NCI-H2227 treated with DMSO at 0.1 percent for 48 hours (cell line): Measurements from ENCODE around the gene CABYR.

ENCODE experiments used
- DNase-seq: peaks from one replicate; lab custom pipeline; 2025; lab: John Stamatoyannopoulos, UW

Gene CABYR, protein sequence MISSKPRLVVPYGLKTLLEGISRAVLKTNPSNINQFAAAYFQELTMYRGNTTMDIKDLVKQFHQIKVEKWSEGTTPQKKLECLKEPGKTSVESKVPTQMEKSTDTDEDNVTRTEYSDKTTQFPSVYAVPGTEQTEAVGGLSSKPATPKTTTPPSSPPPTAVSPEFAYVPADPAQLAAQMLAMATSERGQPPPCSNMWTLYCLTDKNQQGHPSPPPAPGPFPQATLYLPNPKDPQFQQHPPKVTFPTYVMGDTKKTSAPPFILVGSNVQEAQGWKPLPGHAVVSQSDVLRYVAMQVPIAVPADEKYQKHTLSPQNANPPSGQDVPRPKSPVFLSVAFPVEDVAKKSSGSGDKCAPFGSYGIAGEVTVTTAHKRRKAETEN

GRCh38 chr18:24138789-24139616 is at the start of gene CABYR:
Gene CABYR (plus strand): TSS chr18:24139062. CDS start chr18:24143115, 4,053 bp downstream.
- peak; percentile 87 for DNase-seq

DNA sequence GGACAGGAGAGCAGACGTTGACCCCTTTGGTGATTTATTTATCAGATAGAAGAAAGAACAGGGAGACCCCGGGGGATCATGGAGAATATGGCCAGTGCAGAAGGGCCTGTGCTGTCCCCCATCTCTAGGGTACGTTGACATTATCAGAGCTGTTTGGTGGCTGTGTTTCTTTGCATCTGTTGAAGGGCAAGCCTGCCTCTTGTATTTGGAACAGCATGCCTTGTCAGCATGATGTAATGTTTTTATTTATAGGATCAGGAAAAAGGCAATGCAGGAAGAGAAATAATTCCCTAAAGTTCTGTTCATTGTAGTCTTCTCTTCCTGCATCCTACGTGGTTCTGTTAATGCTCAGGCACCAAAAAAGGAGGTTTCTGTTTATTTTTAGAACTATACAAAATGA is 49.8 kb upstream of the CABYR start:
- peak; percentile 47 for DNase-seq

GRCh38 chr18:24089515-24090337 is 49.1 kb upstream of the CABYR start:
- peak; percentile 54 for DNase-seq

- DNase-seq = no peak
Observed at GRCh38 chr18:24090876-24091275, 48.0 kb upstream of the CABYR start.

DNA sequence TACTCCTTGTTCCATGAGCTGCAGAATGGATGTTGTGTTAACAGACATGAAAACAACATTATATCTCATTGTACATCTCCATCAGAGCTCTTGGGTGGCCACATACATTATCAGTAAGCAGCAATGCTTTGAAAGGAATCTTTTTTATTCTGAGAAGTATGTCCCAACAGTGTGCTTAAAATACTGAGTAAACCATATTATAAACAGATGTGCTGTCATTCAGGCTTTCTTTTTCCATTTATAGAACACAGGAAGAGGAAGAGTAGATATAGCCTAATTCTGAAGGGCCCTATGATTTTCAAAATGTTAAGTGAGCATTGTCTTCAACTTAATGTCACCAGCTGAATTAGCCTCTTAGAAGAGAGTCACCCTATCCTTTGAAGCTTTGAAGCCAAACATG is 44.3 kb upstream of the CABYR start:
- DNase-seq = no peak

- DNase-seq = no peak
Observed at GRCh38 chr18:24095976-24096375, 42.9 kb upstream of the CABYR start.

DNA sequence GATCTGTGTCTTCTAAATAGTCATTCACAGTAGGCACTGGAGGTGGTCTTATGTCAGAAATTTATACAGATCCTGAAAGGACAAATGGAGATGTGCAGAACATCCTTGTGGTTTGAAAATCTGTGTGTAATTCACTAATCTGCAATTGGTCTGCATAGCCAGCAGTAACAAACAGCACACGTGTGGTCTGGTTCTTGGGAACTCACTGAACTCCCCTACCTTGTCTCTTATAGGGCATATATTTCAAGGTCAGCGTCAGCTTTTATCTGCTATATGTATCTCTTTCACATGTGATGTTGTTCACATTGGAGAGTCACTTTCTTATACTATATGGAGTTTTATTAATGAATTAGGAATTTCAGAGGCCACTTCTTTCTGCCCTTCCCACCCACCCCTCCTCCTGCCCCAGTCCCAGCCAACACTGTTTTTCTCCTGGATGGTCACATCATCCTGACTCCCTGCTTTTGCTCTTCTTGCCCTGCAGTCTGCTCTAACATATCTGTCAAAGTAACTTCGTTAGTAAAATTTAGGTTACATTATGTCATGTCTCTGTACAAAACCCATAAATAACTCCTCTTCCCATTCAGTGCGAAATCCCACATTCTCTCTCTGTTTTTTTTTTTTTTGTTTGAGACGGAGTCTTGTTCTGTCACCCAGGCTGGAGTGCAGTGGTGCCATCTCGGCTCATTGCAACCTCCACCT is 35.4 kb upstream of the CABYR start:
- DNase-seq = peak; percentile 6

DNA sequence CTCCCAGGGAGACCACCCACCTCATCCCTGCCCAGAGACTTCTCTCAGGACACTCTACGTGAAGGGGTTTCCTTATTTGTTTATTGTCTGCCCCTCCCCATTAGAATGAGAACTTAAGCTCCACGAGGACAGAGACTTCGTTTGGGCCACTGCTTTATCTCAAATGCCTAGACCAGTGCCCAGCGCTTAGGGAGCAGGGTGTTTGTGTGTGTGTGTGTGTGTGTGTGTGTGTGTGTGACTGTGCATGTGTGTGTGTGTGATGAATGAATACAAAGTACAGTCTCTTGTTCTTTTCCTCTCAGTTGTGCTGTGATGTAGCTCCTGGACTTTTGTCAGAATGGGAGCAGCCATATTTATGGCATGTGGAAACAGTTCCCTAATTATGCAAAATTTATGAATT is 34.4 kb upstream of the CABYR start:
- DNase-seq = no peak

DNA sequence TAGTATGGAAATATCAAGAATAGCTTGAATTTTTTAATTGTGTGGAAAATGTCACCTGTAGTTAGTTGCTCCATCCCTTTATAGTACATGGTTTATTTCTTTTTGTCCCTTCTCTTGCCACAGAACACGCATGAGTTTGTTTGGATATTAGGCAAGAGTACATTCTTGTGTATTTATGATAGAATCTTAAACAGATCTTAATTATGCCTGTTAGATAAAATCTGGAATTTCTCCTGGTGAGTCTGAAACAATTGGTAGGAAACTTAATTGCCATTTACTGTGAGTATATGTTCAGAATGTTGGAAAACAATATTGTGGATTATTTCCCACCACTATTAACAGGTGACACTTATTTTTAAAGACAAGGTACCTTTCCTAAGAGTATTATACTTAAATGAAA is 30.2 kb upstream of the CABYR start:
- no peak for DNase-seq

DNA sequence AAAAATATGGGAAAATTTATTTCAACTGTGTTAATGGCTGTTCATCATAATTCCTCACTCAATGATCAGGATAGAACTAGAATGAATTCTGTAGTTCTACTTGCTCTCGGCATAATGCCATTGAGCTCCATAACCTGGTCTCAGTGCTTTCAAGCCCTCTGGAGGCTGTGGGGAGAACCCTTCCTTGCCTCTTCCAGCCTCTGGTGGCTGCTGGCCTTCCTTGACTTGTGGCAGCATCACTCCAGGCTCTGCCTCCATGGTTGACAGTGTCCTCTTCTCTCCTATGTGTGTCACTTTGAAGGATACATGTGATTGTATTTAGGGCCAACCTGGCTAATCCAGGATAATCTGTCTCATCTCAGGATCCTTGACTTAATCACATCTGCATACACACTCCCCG is 26.9 kb upstream of the CABYR start:
- no peak for DNase-seq

DNA sequence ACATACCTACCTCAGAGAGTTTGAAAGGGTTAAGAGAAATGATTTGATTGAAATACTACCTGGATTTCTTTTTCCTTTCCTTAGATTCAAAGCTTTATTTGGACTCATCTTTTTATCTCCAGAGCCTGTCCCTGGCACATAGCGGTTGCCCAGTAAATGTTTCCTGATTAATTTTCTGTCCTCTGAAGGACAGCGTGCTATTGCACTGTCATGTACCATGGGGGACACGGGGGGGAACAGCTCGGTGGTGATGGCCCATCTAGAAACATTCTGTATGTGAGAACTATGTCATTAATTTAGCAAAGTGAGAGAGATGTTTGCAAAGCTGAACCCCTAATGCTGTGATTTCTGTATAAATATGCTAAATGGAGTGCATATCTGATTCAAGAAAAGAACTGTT is 26.4 kb upstream of the CABYR start:
- DNase-seq = no peak

GRCh38 chr18:24112874-24113615 is 25.8 kb upstream of the CABYR start:
- DNase-seq = no peak

GRCh38 chr18:24114924-24115549 is 23.8 kb upstream of the CABYR start:
- no peak for DNase-seq

GRCh38 chr18:24115628-24116027 is 23.2 kb upstream of the CABYR start:
- no peak for DNase-seq

GRCh38 chr18:24118750-24119577 is 19.9 kb upstream of the CABYR start:
- DNase-seq = peak; percentile 83

- DNase-seq = no peak
Observed at GRCh38 chr18:24120676-24121075, 18.2 kb upstream of the CABYR start.

GRCh38 chr18:24121625-24122024 is 17.2 kb upstream of the CABYR start:
- DNase-seq = no peak

DNA sequence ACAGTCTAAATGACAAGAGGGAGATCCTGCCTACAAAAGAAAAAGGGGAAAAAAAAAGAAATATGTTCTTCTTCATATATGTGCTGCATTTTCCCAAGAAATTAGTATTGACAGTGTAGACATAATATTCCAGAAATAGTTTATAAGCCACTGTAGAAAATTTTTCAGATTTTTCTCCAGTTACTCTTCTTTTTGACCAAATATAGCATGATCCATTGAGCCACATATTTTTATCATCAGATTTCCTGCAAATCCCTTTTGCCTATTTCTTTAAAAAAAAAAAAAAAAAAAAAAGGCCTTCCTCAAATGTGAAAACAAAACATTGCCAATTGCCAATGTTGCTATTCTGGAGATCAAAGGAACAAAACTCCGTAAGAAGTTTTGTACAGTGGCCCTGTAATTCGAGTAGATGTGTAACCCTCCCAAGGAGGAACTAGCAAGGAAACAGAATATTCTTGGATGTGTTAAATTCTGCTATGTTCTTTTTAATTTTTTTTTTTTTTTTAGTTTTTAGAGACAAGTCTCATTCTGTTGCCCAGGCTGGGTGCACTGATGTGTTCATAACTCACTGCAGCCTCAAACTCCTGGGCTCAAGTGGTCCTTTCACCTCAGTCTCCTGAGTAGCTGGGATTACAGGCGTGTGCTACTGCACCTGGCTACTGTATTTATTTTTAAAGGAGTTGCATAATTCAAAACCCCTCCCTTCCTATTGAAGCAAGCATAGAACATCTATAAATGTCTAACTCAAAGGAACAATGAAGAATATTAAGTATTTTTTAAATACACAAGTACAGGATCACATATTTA is 12.5 kb upstream of the CABYR start:
- no peak for DNase-seq

GRCh38 chr18:24127735-24128134 is 11.1 kb upstream of the CABYR start:
- DNase-seq = no peak
